Activated CD8-positive, alpha-beta T cell treated with anti-CD3 and anti-CD28 coated beads for 36 hours (primary cell): ENCODE data around the gene ZNF341. TPM values are rescaled to one million over a fixed set of nuclear protein-coding genes. Genes with fewer than 3 reads are reported as not detected.

Experiments used
- ATAC-seq: fragments of 200-7000 bp; cut with Tn5 transposase; one replicate; pipeline ENCODE4 v1.10.0; 2021; ENCODE audit warnings: mild to moderate bottlenecking, moderate library complexity
- CTCF ChIA-PET: fragments of 350-600 bp; sonication (Branson Sonifier 250); formaldehyde crosslinking; loops from one replicate; lab custom pipeline; 2021; ENCODE audit warnings: antibody characterized with exemption; lab: Charles Lee
- POLR2A ChIA-PET: fragments of 350-600 bp; sonication (Branson Sonifier 250); formaldehyde crosslinking; loops from one replicate; lab custom pipeline; 2021; ENCODE audit warnings: antibody characterized with exemption; lab: Charles Lee
- DNase-seq: peaks from one replicate; pipeline ENCODE4 v3.0.0-alpha.2; 2020
- H3K27ac Mint-ChIP-seq: one replicate; pipeline ENCODE4 v1.8.0; 2021; ENCODE audit warnings: mild to moderate bottlenecking, mixed read lengths
- H3K27me3 Mint-ChIP-seq: one replicate; pipeline ENCODE4 v1.8.0; 2021; ENCODE audit warnings: mixed read lengths
- H3K36me3 Mint-ChIP-seq: one replicate; pipeline ENCODE4 v1.8.0; 2021; ENCODE audit warnings: low read depth, mixed read lengths
- H3K4me1 Mint-ChIP-seq: one replicate; pipeline ENCODE4 v1.8.0; 2021; ENCODE audit warnings: low read depth, mixed read lengths
- H3K4me3 Mint-ChIP-seq: one replicate; pipeline ENCODE4 v1.8.0; 2021; ENCODE audit warnings: mild to moderate bottlenecking, moderate library complexity, mixed read lengths
- H3K9me3 Mint-ChIP-seq: one replicate; pipeline ENCODE4 v1.8.0; 2021; ENCODE audit warnings: mixed read lengths
- intact Hi-C: fragments of 100-400 bp; cut with micrococcal nuclease; formaldehyde crosslinking; loops from one replicate; pipeline ENCODE4 v1.10.0; 2022
- total RNA-seq, 2 experiments: library from RNA; stranded (reverse); gene quantifications; one replicate each; pipeline ENCODE4 v1.2.3, GENCODE V29; 2021
- TF ChIP-seq, protein P1 (sequence below): fragments of 200-600 bp; IDR thresholded peaks from one replicate; pipeline ENCODE4 v1.8.0; 2022; ENCODE audit warnings: antibody characterized with exemption, mild to moderate bottlenecking

ZNF341 gene
- total RNA-seq, 2 experiments from 2014 or later: 4.3 to 5.0 TPM

DNA sequence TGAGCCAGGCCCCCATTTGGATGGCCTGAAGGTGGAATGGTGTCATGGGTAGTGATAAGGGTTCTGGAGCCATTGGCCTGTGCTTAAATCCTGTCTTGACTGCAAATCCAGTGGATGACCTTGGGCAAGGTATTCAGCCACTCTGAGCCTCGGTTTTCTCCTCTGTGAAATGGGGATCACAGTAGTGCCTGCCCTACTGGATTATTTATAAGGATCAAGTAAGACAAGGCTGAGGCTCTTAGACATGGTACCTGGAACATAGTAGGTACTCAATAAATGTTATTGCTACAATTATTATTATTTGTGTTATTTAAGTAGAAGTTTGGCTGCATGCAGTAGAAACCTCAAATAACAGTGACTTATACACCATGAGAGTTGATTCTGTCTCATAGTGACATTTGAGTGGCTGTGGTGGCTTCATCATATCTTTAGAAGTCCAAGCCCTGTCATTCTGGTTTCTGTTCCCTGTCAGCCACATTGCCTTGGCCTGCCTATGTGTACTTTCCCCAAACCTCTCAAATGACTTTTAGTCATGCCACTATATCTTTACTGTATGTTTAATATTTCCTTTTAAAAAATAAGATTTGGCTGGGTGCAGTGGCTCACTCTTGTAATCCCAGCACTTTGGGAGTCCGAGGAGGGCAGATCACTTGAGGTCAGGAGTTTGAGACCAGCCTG, 41.8 kb downstream of the ZNF341 start:
- H3K9me3 Mint-ChIP-seq: no peaks in the 10 kb centered on the region
- POLR2A ChIA-PET: no interaction called here
- CTCF ChIA-PET: no interaction called here
- TF ChIP-seq, protein P1, sequence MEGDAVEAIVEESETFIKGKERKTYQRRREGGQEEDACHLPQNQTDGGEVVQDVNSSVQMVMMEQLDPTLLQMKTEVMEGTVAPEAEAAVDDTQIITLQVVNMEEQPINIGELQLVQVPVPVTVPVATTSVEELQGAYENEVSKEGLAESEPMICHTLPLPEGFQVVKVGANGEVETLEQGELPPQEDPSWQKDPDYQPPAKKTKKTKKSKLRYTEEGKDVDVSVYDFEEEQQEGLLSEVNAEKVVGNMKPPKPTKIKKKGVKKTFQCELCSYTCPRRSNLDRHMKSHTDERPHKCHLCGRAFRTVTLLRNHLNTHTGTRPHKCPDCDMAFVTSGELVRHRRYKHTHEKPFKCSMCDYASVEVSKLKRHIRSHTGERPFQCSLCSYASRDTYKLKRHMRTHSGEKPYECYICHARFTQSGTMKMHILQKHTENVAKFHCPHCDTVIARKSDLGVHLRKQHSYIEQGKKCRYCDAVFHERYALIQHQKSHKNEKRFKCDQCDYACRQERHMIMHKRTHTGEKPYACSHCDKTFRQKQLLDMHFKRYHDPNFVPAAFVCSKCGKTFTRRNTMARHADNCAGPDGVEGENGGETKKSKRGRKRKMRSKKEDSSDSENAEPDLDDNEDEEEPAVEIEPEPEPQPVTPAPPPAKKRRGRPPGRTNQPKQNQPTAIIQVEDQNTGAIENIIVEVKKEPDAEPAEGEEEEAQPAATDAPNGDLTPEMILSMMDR: no peak
- H3K27me3 Mint-ChIP-seq: no peaks in the 10 kb centered on the region
- peaks cover 10% of the 10 kb centered on the region for H3K36me3 Mint-ChIP-seq
- intact Hi-C loops: no loop called here
- DNase-seq (peak; percentile 69), ATAC-seq (peak; percentile 79)
- H3K4me3 Mint-ChIP-seq: no peak overlapping the region
- no peak overlapping the region for H3K27ac Mint-ChIP-seq
- peaks cover 23% of the 10 kb centered on the region for H3K4me1 Mint-ChIP-seq

DNA sequence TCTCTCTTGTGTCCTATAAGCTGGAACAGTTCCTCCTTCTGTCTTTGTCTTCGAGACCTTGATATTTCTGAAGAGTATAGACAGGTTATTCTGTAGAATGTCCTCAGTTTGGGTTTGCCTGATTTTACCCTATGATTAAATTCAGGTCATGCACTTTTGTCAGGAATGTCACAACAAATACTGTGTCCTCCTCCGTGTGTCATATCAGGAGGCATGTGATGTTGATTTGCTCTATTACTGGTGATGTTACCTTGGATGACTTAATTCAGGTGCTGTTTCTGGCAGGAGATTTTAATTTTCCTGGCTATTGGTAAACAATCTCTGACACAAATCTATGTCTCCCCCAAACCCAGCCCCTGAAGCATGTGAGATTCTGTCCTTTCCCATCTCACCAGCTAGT, 46.0 kb downstream of the ZNF341 start:
- Mint-ChIP-seq H3K4me1 (peaks cover 31% of the 10 kb centered on the region), H3K9me3 (no peaks in the 10 kb centered on the region), H3K27ac (peak overlapping the region; percentile 49), H3K36me3 (peaks cover 14% of the 10 kb centered on the region), H3K27me3 (no peaks in the 10 kb centered on the region), H3K4me3 (no peak overlapping the region)
- DNase-seq (no peak), ATAC-seq (no peak)
- intact Hi-C loops: no loop called here
- ChIA-PET CTCF (no interaction called here), POLR2A (interaction anchor here (0.6 kb wide), 1 partner anchor 1618 kb away, joined by 3 read pairs; no protein-coding TSS in a partner anchor)
- TF ChIP-seq, protein P1: no peak

DNA sequence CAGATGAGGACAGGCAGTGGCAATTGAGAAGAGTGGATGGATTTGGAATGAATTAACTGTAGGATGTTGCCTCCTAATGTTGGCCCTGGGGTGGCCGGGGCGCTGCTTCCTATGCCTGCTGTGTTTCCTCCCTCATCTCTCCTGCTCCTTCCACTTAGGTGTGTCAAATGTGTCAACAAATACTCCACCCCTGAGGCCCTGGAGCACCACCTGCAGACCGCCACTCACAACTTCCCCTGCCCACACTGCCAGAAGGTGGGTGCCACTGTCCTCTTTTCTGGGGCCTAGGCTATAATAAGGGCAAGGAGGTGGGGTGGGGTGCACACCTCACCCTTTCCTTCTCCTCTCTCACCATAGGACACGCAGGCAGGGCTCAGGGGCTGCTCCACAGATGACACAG, 49.3 kb downstream of the ZNF341 start:
- H3K27ac Mint-ChIP-seq: no peak overlapping the region
- CTCF ChIA-PET: no interaction called here
- no peak overlapping the region for H3K4me3 Mint-ChIP-seq
- ATAC-seq: no peak
- H3K9me3 Mint-ChIP-seq: no peaks in the 10 kb centered on the region
- no peaks in the 10 kb centered on the region for H3K27me3 Mint-ChIP-seq
- POLR2A ChIA-PET: no interaction called here
- DNase-seq: no peak
- TF ChIP-seq, protein P1: no peak
- H3K36me3 Mint-ChIP-seq: peaks cover 14% of the 10 kb centered on the region
- H3K4me1 Mint-ChIP-seq: peaks cover 21% of the 10 kb centered on the region
- intact Hi-C loops: no loop called here

DNA sequence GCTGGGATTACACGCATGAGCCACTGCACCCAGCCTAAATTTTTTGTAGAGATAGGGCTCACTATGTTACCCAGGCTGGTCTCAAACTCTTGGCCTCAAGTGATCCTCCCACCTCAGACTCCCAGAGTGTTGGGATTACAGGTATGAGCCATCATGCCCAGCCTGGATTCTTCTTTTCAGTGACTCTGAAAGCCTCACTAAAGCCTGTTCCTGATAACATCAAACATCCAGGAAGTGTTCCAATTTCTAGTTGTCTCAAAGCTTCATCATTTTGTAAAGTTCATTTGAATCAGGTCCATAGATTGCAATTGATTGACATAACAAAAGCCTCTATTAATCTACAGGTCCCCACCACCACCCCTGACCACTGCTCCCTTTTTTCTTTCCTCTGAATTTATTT, 50.1 kb downstream of the ZNF341 start:
- no peaks in the 10 kb centered on the region for H3K9me3 Mint-ChIP-seq
- ChIA-PET CTCF (interaction anchor here (1.8 kb wide), 1 partner anchor 10 kb away, joined by 11 read pairs; no protein-coding TSS in a partner anchor), POLR2A (no interaction called here)
- no peaks in the 10 kb centered on the region for H3K27me3 Mint-ChIP-seq
- TF ChIP-seq, protein P1: no peak
- H3K27ac Mint-ChIP-seq: no peak overlapping the region
- H3K4me3 Mint-ChIP-seq: no peak overlapping the region
- DNase-seq (no peak), ATAC-seq (no peak)
- intact Hi-C loops: no loop called here
- peaks cover 24% of the 10 kb centered on the region for H3K4me1 Mint-ChIP-seq
- peaks cover 14% of the 10 kb centered on the region for H3K36me3 Mint-ChIP-seq

DNA sequence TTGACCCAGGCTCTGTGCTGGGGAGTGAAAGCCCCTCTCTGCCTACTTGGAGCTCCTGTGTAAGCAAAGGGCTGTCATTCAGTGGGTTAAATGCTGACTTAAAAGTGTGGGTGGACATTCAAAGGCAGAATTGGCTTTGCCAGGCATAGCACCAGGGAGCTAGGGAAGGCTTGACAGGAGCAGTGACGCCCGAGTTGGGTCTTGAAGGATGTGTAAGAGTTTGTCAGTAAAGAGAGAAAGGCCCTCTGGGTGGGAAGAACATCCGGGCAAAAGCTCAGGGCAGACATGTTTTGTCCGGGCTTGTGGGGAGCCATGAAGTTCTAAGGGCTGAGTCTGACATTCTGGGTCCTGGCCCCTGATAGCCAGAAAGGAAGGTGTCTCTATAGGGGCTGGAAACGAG, 51.5 kb downstream of the ZNF341 start:
- no peak overlapping the region for H3K27ac Mint-ChIP-seq
- POLR2A ChIA-PET: no interaction called here

More for the DNA sequence above, 51.5 kb downstream of the ZNF341 start:
- CTCF ChIA-PET: interaction anchor here (1.2 to 1.8 kb wide), 2 partner anchors 9 to 11 kb away, joined by 3 to 11 read pairs; no protein-coding TSS in a partner anchor
- intact Hi-C loops: no loop called here
- H3K4me1 Mint-ChIP-seq: peaks cover 22% of the 10 kb centered on the region
- no peaks in the 10 kb centered on the region for H3K9me3 Mint-ChIP-seq
- DNase-seq (no peak), ATAC-seq (no peak)
- H3K4me3 Mint-ChIP-seq: no peak overlapping the region
- H3K36me3 Mint-ChIP-seq: peaks cover 14% of the 10 kb centered on the region
- TF ChIP-seq, protein P1: no peak
- H3K27me3 Mint-ChIP-seq: no peaks in the 10 kb centered on the region
